ENCODE measurements around the gene ABLIM3. TPM values are rescaled to one million over a fixed set of nuclear protein-coding genes. Genes with fewer than 3 reads are reported as not detected.

The ABLIM3 gene
- total and polyA plus RNA-seq, 2 donors (not counting 3 experiments of a cell fraction or from before 2014, with no cell fraction given), result 16.7 to 42.1 TPM

DNA sequence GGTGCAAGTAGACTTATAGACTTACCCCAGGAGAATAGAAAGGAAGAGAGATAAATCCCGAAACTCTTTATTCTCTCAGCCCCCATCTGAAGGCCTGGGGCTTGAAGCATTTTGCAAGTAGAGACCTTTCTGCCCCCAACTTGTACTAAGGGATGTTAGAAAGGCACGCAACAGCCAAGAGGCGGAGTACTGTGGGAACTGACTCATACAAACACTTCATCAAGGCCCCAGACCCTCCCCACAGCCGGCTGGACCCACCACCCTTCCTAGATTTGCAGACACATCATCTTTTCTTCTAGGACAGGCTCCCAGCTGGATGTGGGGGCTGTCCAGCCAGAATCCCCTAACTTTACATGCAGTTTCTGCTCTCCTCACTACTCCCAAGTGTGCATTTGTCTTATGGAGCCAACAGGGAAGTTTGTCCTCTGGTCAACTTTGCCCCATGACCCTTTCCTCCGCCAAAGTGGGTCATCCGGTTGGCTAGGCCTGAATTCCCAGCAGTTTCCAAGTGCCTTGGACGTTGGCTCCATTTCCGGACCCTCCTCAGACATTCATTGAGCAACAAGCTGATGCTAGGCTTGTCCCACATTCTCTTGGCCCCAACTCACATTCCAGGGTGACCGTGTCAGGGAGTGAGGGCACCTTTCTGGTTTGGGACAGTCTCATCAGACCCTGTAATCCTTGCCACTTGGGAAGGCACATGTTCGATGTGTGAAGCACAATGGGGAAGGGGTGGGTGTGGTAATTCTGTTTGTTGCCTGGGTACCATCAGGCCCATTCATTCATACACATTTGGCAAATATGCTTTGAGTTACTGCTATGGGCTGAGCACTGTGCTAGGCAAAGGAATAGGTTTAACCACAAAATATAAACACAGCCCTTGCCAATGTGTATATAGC is 64.6 kb downstream of the ABLIM3 start:
- DNase-seq (ENCODE audit: low read depth, low spot score) (no peak), FAIRE-seq (no peak)
- Histone ChIP-seq H3K27me3 (ENCODE audit: control insufficient read depth in 2 of 2, insufficient read depth in 2 of 2, low read length in 2 of 2) (no peaks in the 10 kb centered on the region), H3K4me1 (ENCODE audit: control insufficient read depth, extremely low read depth, insufficient read depth, low read length) (peaks cover 21% of the 10 kb centered on the region), H3K9me1 (replicated peaks; ENCODE audit: control insufficient read depth, extremely low read depth, insufficient read depth, low read length) (no peaks in the 10 kb centered on the region), H3K9me3 (replicated peaks; ENCODE audit: control insufficient read depth, insufficient read depth, low read length) (no peaks in the 10 kb centered on the region), H3K79me2 (ENCODE audit: control insufficient read depth, insufficient read depth, low read length) (no peaks in the 10 kb centered on the region), H3K36me3 (ENCODE audit: control insufficient read depth in 2 of 2, extremely low read depth in 1 of 2, insufficient read depth in 2 of 2, low read length in 2 of 2) (peaks cover 0 to 3% of the 10 kb centered on the region in 2 experiments), H4K20me1 (replicated peaks; ENCODE audit: control insufficient read depth, extremely low read depth, insufficient read depth, low read length) (no peaks in the 10 kb centered on the region), H3K27ac (ENCODE audit: insufficient read depth, low read depth, low read length) (no peak overlapping the region), H3K4me2 (ENCODE audit: insufficient read depth, low read length) (no peak overlapping the region), H3K4me3 (replicated peaks in 1 of 3; ENCODE audit: insufficient read depth in 1 of 3, low read depth in 1 of 3, low read length in 3 of 3) (no peak overlapping the region), H2AFZ (ENCODE audit: low read depth, low read length) (no peak overlapping the region), H3K9ac (replicated peaks; ENCODE audit: extremely low read depth, insufficient read depth, low read length) (no peak overlapping the region)
- BruUV-seq (replicated peaks), result no TSS peak
- TF ChIP-seq FOS (IDR thresholded peaks at IDR 0.05; ENCODE audit: borderline replicate concordance, insufficient read depth, low read length), result peak; percentile 20
- TF ChIP-seq CTCF (IDR thresholded peaks at IDR 0.05; ENCODE audit: extremely low read depth in 1 of 2, insufficient read depth in 1 of 2, low read depth in 1 of 2, low read length in 2 of 2), result no peak
- intact Hi-C loops (cut with micrococcal nuclease) (no loop called here), dilution Hi-C loops (cut with MboI; ENCODE audit: extremely low pct_ligation_motif_present, low sequenced_read_pairs) (no loop called here)
- CTCF ChIA-PET, result interaction anchor here (2.1 kb wide), 1 partner anchor 64 kb away, joined by 7 read pairs; the partner anchor contains the start of gene ABLIM3
- POLR2A ChIA-PET, result no interaction called here

DNA sequence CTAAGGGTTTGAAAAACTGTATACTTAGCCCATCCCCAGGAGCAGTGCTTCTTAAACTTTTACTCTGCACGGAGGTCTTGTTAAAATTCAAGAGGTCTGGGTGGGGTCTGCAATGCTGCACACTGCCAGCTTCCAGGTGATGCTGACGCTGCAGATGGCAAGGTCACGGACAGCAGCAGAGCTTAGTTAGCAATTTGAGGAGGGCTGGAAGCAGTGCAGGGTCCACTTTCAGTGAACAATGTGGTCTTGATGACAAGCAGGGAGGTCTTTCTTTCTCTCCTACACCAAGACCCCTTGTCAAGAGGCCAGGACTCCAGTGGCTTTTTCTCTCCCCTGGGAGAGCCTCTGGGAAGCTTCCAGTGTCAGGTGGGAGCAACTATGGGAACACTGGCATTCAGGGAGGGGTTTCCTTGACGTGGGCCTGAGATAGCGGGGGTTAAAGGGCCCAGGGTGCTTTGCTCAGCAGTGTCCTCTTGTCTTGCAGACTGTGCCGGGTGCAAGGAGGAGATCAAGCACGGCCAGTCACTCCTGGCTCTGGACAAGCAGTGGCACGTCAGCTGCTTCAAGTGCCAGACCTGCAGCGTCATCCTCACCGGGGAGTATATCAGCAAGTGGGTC is 65.3 kb downstream of the ABLIM3 start:
- H2AFZ ChIP-seq (ENCODE audit: low read depth, low read length), result no peak overlapping the region
- H3K79me2 ChIP-seq (ENCODE audit: control insufficient read depth, insufficient read depth, low read length), result no peaks in the 10 kb centered on the region
- peaks cover 0 to 3% of the 10 kb centered on the region in 2 experiments for H3K36me3 ChIP-seq (ENCODE audit: control insufficient read depth in 2 of 2, extremely low read depth in 1 of 2, insufficient read depth in 2 of 2, low read length in 2 of 2)
- no peak overlapping the region for H3K4me2 ChIP-seq (ENCODE audit: insufficient read depth, low read length)
- H3K9ac ChIP-seq (replicated peaks; ENCODE audit: extremely low read depth, insufficient read depth, low read length), result no peak overlapping the region
- no peaks in the 10 kb centered on the region for H4K20me1 ChIP-seq (replicated peaks; ENCODE audit: control insufficient read depth, extremely low read depth, insufficient read depth, low read length)
- H3K27me3 ChIP-seq (ENCODE audit: control insufficient read depth in 2 of 2, insufficient read depth in 2 of 2, low read length in 2 of 2), result no peaks in the 10 kb centered on the region
- H3K9me3 ChIP-seq (replicated peaks; ENCODE audit: control insufficient read depth, insufficient read depth, low read length), result no peaks in the 10 kb centered on the region
- H3K4me3 ChIP-seq (replicated peaks in 1 of 3; ENCODE audit: insufficient read depth in 1 of 3, low read depth in 1 of 3, low read length in 3 of 3), result no peak overlapping the region
- DNase-seq (ENCODE audit: low read depth, low spot score) (no peak), FAIRE-seq (no peak)
- H3K9me1 ChIP-seq (replicated peaks; ENCODE audit: control insufficient read depth, extremely low read depth, insufficient read depth, low read length), result no peaks in the 10 kb centered on the region
- CTCF ChIA-PET, result no interaction called here
- no peak for TF ChIP-seq GATA2 (IDR thresholded peaks at IDR 0.05; ENCODE audit: insufficient read depth, insufficient read length, low read depth, low read length)
- TF ChIP-seq, protein P1, sequence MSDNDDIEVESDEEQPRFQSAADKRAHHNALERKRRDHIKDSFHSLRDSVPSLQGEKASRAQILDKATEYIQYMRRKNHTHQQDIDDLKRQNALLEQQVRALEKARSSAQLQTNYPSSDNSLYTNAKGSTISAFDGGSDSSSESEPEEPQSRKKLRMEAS (IDR thresholded peaks at IDR 0.05; ENCODE audit: insufficient read depth, insufficient read length), result no peak
- TF ChIP-seq FOS (IDR thresholded peaks at IDR 0.05; ENCODE audit: borderline replicate concordance, insufficient read depth, low read length), result no peak
- TF ChIP-seq MYC (IDR thresholded peaks at IDR 0.05; ENCODE audit: low read depth, low read length), result no peak
- no peak for TF ChIP-seq POLR2A (IDR thresholded peaks at IDR 0.05; ENCODE audit: low read depth, low read length)
- no peak for TF ChIP-seq JUN (IDR thresholded peaks at IDR 0.05; ENCODE audit: borderline replicate concordance, insufficient read depth, insufficient read length, low read depth)
- TF ChIP-seq POLR2AphosphoS5 (IDR thresholded peaks at IDR 0.05; ENCODE audit: insufficient read depth, low read depth, low read length), result no peak
- TF ChIP-seq EZH2 (IDR thresholded peaks at IDR 0.05; ENCODE audit: borderline replicate concordance, low read depth, low read length, severe bottlenecking), result no peak
- TF ChIP-seq CTCF (IDR thresholded peaks at IDR 0.05; ENCODE audit: extremely low read depth in 1 of 2, insufficient read depth in 1 of 2, low read depth in 1 of 2, low read length in 2 of 2), result no peak
- no TSS peak for BruUV-seq (replicated peaks)
- intact Hi-C loops (cut with micrococcal nuclease) (no loop called here), dilution Hi-C loops (cut with MboI; ENCODE audit: extremely low pct_ligation_motif_present, low sequenced_read_pairs) (no loop called here)
- peaks cover 27% of the 10 kb centered on the region for H3K4me1 ChIP-seq (ENCODE audit: control insufficient read depth, extremely low read depth, insufficient read depth, low read length)
- POLR2A ChIA-PET, result no interaction called here
- H3K27ac ChIP-seq (ENCODE audit: insufficient read depth, low read depth, low read length), result no peak overlapping the region
